SK-N-SH (cell line): ENCODE results near the gene RBM10.

Experiments
- EP300 ChIP-seq, 2 experiments: IDR thresholded peaks; 2 replicates each; pipeline versions ENCODE4 v1.4.0 to v1.6.1; 2012; ENCODE audit warnings: borderline replicate concordance in 1 of 2, low read depth in 1 of 2, low read length in 1 of 2
- EZH2phosphoT487 ChIP-seq: fragments of 200-600 bp; sonication (generic); IDR thresholded peaks from 2 replicates; pipeline ENCODE4 v1.6.1; 2017; ENCODE audit warnings: low read depth, mixed run types, mild to moderate bottlenecking, antibody characterized with exemption, moderate library complexity, borderline replicate concordance
- GABPA ChIP-seq: IDR thresholded peaks from 2 replicates; pipeline ENCODE4 v1.4.0; 2012; ENCODE audit warnings: low read depth, mild to moderate bottlenecking
- GATA2 ChIP-seq: sonication (generic); formaldehyde crosslinking; IDR thresholded peaks from 2 replicates; pipeline ENCODE4 v1.5.0; 2020; ENCODE audit warnings: mild to moderate bottlenecking, missing genetic modification reagents
- MXI1 ChIP-seq: IDR thresholded peaks from 2 replicates; pipeline ENCODE4 v1.6.1; 2012; ENCODE audit warnings: mild to moderate bottlenecking, low read depth, low read length, improper control_type of control experiment
- NFIC ChIP-seq: IDR thresholded peaks from 2 replicates; pipeline ENCODE4 v1.4.0; 2012; ENCODE audit warnings: borderline replicate concordance
- POLR2AphosphoS5 ChIP-seq: IDR thresholded peaks from 2 replicates; pipeline ENCODE4 v1.6.1; 2012; ENCODE audit warnings: low read depth, low read length
- RAD21 ChIP-seq: IDR thresholded peaks from 2 replicates; pipeline ENCODE4 v1.6.1; 2012; ENCODE audit warnings: mild to moderate bottlenecking, low read length
- SMC3 ChIP-seq: IDR thresholded peaks from 2 replicates; pipeline ENCODE4 v1.6.1; 2012; ENCODE audit warnings: low read depth, low read length, improper control_type of control experiment
- TCF12 ChIP-seq: IDR thresholded peaks from 2 replicates; pipeline ENCODE4 v1.4.0; 2012
- YY1 ChIP-seq: IDR thresholded peaks from 2 replicates; pipeline ENCODE4 v1.4.0; 2012; ENCODE audit warnings: low read depth, mild to moderate bottlenecking
- TF ChIP-seq, protein P1 (sequence below): fragments of 200-600 bp; sonication (generic); IDR thresholded peaks from 2 replicates; pipeline ENCODE4 v1.6.1; 2017; ENCODE audit warnings: antibody characterized with exemption, mild to moderate bottlenecking, moderate library complexity
- TF ChIP-seq, protein P2 (sequence below): fragments of 150-350 bp; IDR thresholded peaks from 2 replicates; pipeline ENCODE4 v1.6.1; 2017; ENCODE audit warnings: antibody characterized with exemption, low read length, low read depth, borderline replicate concordance
- TF ChIP-seq, protein P3 (sequence below): fragments of 150-350 bp; IDR thresholded peaks from 2 replicates; pipeline ENCODE4 v1.6.1; 2016; ENCODE audit warnings: mild to moderate bottlenecking, low read depth, low read length

DNA sequence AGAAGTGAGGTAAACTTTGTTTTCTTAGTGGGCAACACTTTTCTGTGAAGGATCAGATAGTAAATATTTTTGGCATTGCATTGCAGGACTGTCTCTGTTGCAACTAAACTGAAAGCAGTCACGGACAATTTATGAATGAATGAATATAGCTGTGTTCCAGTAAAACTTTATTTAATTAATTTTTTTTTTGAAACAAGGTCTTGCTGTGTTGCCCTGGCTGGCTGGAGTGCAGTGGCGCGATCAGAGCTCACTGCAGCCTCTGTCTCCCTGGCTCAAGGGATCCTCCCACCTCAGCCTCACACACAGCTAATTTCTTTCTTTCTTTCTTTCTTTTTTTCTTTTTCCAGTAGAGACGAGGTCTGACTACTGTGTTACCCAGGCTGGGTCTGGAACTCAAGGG is 15.8 kb downstream of the RBM10 start:
- TF ChIP-seq POLR2AphosphoS5: no peak
- TF ChIP-seq MXI1: no peak
- TF ChIP-seq TCF12: no peak
- no peak for TF ChIP-seq NFIC
- no peak for TF ChIP-seq EZH2phosphoT487
- TF ChIP-seq, protein P1, sequence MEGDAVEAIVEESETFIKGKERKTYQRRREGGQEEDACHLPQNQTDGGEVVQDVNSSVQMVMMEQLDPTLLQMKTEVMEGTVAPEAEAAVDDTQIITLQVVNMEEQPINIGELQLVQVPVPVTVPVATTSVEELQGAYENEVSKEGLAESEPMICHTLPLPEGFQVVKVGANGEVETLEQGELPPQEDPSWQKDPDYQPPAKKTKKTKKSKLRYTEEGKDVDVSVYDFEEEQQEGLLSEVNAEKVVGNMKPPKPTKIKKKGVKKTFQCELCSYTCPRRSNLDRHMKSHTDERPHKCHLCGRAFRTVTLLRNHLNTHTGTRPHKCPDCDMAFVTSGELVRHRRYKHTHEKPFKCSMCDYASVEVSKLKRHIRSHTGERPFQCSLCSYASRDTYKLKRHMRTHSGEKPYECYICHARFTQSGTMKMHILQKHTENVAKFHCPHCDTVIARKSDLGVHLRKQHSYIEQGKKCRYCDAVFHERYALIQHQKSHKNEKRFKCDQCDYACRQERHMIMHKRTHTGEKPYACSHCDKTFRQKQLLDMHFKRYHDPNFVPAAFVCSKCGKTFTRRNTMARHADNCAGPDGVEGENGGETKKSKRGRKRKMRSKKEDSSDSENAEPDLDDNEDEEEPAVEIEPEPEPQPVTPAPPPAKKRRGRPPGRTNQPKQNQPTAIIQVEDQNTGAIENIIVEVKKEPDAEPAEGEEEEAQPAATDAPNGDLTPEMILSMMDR: no peak
- TF ChIP-seq EP300 (IDR thresholded peaks at IDR 0.05; ENCODE audit: borderline replicate concordance in 1 of 2, low read depth in 1 of 2, low read length in 1 of 2): no peak
- no peak for TF ChIP-seq GABPA
- TF ChIP-seq SMC3: no peak
- TF ChIP-seq YY1: no peak
- TF ChIP-seq RAD21: no peak
- TF ChIP-seq, protein P2, sequence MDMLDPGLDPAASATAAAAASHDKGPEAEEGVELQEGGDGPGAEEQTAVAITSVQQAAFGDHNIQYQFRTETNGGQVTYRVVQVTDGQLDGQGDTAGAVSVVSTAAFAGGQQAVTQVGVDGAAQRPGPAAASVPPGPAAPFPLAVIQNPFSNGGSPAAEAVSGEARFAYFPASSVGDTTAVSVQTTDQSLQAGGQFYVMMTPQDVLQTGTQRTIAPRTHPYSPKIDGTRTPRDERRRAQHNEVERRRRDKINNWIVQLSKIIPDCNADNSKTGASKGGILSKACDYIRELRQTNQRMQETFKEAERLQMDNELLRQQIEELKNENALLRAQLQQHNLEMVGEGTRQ: no peak
- TF ChIP-seq, protein P3, sequence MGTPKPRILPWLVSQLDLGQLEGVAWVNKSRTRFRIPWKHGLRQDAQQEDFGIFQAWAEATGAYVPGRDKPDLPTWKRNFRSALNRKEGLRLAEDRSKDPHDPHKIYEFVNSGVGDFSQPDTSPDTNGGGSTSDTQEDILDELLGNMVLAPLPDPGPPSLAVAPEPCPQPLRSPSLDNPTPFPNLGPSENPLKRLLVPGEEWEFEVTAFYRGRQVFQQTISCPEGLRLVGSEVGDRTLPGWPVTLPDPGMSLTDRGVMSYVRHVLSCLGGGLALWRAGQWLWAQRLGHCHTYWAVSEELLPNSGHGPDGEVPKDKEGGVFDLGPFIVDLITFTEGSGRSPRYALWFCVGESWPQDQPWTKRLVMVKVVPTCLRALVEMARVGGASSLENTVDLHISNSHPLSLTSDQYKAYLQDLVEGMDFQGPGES: no peak
- TF ChIP-seq GATA2 (CRISPR knock-in tag): no peak
